Upper lobe of left lung (tissue), 6 donors: ENCODE results near the gene PBX4. TPM values are rescaled to one million over a fixed set of nuclear protein-coding genes. Genes with fewer than 3 reads are reported as not detected.

Experiments used
- ATAC-seq, 2 donors: fragments of 200-7000 bp; cut with Tn5 transposase; one replicate each; pipeline ENCODE4 v1.9.1; 2022; ENCODE audit warnings: mild to moderate bottlenecking in 2 of 2, moderate library complexity in 2 of 2; ENCODE audit not compliant: low FRiP score in 2 of 2
- DNase-seq, 2 donors: peaks; one replicate each; pipeline ENCODE4 v3.0.0-alpha.2; 2019 to 2020
- H3K27ac ChIP-seq, 4 donors: fragments of 200-600 bp; sonication (generic); one replicate each; pipeline ENCODE4 v1.5.1; 2016 to 2019
- H3K27me3 ChIP-seq, 4 donors: fragments of 200-600 bp; sonication (generic); one replicate each; pipeline ENCODE4 v1.5.1; 2017 to 2019
- H3K36me3 ChIP-seq, 4 donors: fragments of 200-600 bp; sonication (generic); one replicate each; pipeline ENCODE4 v1.5.1; 2016 to 2019
- H3K4me1 ChIP-seq, 4 donors: fragments of 200-600 bp; sonication (generic); one replicate each; pipeline ENCODE4 v1.5.1; 2018 to 2019
- H3K4me3 ChIP-seq, 4 donors: fragments of 200-600 bp; sonication (generic); one replicate each; pipeline ENCODE4 v1.5.1; 2017 to 2019; ENCODE audit warnings: mild to moderate bottlenecking in 2 of 4, moderate library complexity in 1 of 4
- H3K9me3 ChIP-seq, 4 donors: fragments of 200-600 bp; sonication (generic); one replicate each; pipeline ENCODE4 v1.5.1; 2018 to 2019
- CTCF ChIP-seq, 6 experiments: fragments of 450-650 bp in 4 of 6; fragments of 200-600 bp in 2 of 6; sonication (generic) in 2 of 6; IDR thresholded peaks; one replicate each; pipeline ENCODE4 v1.5.1; 2016 to 2019; ENCODE audit warnings: antibody characterized with exemption in 6 of 6
- EP300 ChIP-seq, 4 donors: sonication (generic); formaldehyde crosslinking; IDR thresholded peaks; one replicate each; pipeline ENCODE4 v1.5.1; 2017; ENCODE audit warnings: antibody characterized with exemption in 4 of 4, control low read depth in 2 of 4
- POLR2A ChIP-seq, 4 donors: fragments of 450-650 bp; IDR thresholded peaks; one replicate each; pipeline ENCODE4 v1.5.1; 2016 to 2017; ENCODE audit warnings: antibody characterized with exemption in 4 of 4, mild to moderate bottlenecking in 2 of 4
- POLR2AphosphoS5 ChIP-seq, 2 donors: sonication (generic); formaldehyde crosslinking; IDR thresholded peaks; one replicate each; pipeline ENCODE4 v1.5.1; 2017; ENCODE audit warnings: antibody characterized with exemption in 2 of 2
- WGBS, 2 donors: methylation state at CpG; one replicate each; pipeline ENCODE4 v1.1.5; 2017 to 2018; 5-methylcytosine and 5-hydroxymethylcytosine counted together
- total RNA-seq, 6 donors: library from RNA; depleted of rRNA in 4 of 6; stranded (reverse); fragments of >200 nt in 4 of 6; gene quantifications; one replicate each; pipeline versions ENCODE4 v1.1.0 to v1.2.1, GENCODE V29; 2016 to 2021
- donor health status: DM: no; HTN: no; CAD: no; lungs with moderate emphysema.
- donor health status: DM: no; HTN: yes; CAD: no; lungs with severe emphysema.

The PBX4 gene
- total RNA-seq, 6 donors from 2014 or later, result 2.0 to 30.4 (median 5.8) TPM

DNA sequence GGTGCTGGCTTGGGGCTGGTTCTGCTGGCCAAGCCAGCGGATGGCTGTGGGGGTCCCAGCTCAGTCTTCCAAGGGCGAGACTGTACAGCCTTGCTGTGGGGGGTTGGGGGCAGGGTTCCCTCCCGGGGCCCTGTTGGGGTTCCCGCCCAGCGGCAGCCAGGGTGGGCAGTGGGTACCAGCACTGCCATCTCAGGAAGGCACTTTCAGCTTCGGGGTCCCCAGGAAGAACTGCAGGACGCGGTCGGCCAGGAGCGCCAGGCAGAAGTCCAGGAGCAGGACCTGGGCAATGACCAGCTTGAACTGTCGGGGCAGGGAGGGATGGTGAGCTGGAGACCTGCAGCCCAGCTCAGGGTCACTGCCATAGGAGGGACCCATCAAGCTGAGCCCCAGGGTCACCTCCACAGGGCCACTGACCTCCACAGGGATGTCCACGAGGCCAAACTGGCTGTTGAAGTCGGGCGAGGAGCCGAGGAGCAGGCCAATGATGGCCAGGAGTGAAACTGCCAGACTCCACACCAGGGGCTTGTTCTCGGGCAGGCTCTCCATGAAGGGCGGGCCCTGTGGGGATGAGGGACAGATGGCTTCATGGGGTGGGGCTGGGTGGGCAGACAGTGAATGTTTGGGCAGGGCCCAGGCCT lies 26.9 kb upstream of the PBX4 start:
- WGBS, 2 donors, result 89 to 92% methylated on average over 11 to 15 of the region's 17 CpGs
- TF ChIP-seq POLR2AphosphoS5 (IDR thresholded peaks at IDR 0.05) (no peak), EP300 (IDR thresholded peaks at IDR 0.05) (no peak), CTCF (IDR thresholded peaks at IDR 0.05) (no peak), POLR2A (IDR thresholded peaks at IDR 0.05) (no peak)
- Histone ChIP-seq H3K4me3 (no peak overlapping the region), H3K27me3 (no peaks in the 10 kb centered on the region), H3K9me3 (no peaks in the 10 kb centered on the region), H3K4me1 (peaks cover 8 to 24% (median 11%) of the 10 kb centered on the region in 4 donors), H3K27ac (no peak overlapping the region), H3K36me3 (peaks cover 21 to 57% (median 50%) of the 10 kb centered on the region in 4 donors)
- DNase-seq (peak in 1 of 2 donors; percentile 65), ATAC-seq (no peak)

DNA sequence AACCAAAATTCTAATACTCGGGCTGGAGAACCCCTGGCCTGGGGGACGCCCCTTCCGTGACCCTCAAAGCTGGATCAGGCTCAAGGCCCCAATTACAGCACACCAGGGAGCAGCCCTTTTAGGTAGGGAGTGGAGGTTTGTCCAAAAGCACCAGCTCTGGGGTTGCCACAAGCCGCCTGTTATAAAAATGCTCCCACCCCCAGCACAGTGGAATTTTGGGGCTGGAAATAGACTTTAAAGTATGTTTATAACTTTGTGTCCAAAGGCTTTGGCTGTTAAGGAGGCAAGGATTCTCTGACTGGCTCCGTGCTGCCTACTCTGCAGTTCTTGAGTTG lies 25.5 kb upstream of the PBX4 start:
- Histone ChIP-seq H3K27me3 (no peaks in the 10 kb centered on the region), H3K4me3 (peak overlapping the region in 3 of 4 donors; percentile 79 to 99 (median 83)), H3K36me3 (peaks cover 21 to 54% (median 40%) of the 10 kb centered on the region in 4 donors), H3K4me1 (peaks cover 8 to 24% (median 11%) of the 10 kb centered on the region in 4 donors), H3K9me3 (no peaks in the 10 kb centered on the region), H3K27ac (peak overlapping the region; percentile 83 to 93 (median 91))
- ATAC-seq (no peak), DNase-seq (no peak)
- TF ChIP-seq POLR2A (IDR thresholded peaks at IDR 0.05) (no peak), EP300 (IDR thresholded peaks at IDR 0.05) (no peak), CTCF (IDR thresholded peaks at IDR 0.05) (no peak), POLR2AphosphoS5 (IDR thresholded peaks at IDR 0.05) (no peak)
- WGBS, 2 donors, result 10 to 28% methylated on average over 1 to 5 of the region's 5 CpGs

DNA sequence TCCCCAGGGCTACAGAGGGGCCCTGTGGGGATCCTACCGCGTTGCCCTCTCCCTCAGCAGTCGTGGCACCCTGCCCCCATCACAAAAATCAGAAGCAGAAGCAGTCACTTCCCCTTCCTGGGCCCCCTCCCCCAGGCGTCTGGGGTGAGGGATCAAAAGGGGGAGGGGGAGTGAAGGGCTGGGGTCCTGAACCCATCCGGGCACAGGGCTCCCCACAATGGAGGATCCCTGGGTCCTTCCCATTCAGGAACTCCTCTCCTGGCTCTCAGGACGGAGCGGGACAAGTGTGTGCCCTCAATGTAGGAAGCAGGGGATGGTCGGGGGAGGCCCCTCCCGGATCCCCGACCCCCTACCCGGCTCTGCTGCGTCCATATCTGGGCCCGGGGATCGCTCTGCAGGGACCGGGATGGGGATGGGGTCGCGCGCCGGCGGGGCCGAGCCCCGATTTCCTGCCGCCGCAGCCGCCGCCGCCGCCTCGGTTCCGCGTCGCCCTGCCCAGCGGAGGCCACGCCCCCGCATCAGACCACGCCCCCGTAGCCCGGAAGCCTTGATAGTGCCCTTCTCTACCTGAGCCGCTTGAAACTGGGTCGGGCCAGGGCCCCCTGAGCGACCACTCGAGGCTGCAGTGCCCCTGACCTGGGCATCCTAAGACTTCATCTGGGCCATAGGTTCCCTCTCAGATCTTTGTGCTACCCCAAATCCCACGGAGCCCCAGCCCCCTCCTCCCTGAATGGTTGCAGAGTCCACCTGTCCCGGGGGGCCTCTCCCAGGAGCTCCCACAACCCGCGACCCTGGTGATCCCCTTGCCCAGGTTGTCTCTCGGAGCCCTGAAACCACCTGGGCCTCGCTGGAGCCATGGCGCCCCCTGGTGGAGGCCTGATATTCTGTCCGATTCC lies 24.9 kb upstream of the PBX4 start, which contains the start of gene GMIP:
Gene GMIP, minus strand, starts transcription at position 500 of the 896 bp plus-strand sequence. Its CDS starts 128 bp downstream, at position 372.
- 0% methylated on average over 1 to 21 of the region's 50 CpGs for WGBS, 2 donors
- ATAC-seq, result peak; percentile 80 to 94
- H3K9me3 ChIP-seq, result no peaks in the 10 kb centered on the region
- H3K27ac ChIP-seq, result peak within 1 kb of the TSS; percentile 83 to 93 (median 91)
- peaks cover 21 to 52% (median 40%) of the 10 kb centered on the region in 4 donors for H3K36me3 ChIP-seq
- H3K4me1 ChIP-seq, result peaks cover 8 to 24% (median 11%) of the 10 kb centered on the region in 4 donors
- TF ChIP-seq EP300 (IDR thresholded peaks at IDR 0.05), result no peak
- peak; percentile 78 to 87 (median 84) for TF ChIP-seq CTCF (IDR thresholded peaks at IDR 0.05)
- TF ChIP-seq POLR2AphosphoS5 (IDR thresholded peaks at IDR 0.05), result peak in 1 of 2 donors; percentile 42
- TF ChIP-seq POLR2A (IDR thresholded peaks at IDR 0.05), result peak; percentile 14 to 88 (median 64)
- DNase-seq, result peak; percentile 87 to 98
- no peaks in the 10 kb centered on the region for H3K27me3 ChIP-seq
- H3K4me3 ChIP-seq, result peak within 1 kb of the TSS; percentile 79 to 99 (median 90)

DNA sequence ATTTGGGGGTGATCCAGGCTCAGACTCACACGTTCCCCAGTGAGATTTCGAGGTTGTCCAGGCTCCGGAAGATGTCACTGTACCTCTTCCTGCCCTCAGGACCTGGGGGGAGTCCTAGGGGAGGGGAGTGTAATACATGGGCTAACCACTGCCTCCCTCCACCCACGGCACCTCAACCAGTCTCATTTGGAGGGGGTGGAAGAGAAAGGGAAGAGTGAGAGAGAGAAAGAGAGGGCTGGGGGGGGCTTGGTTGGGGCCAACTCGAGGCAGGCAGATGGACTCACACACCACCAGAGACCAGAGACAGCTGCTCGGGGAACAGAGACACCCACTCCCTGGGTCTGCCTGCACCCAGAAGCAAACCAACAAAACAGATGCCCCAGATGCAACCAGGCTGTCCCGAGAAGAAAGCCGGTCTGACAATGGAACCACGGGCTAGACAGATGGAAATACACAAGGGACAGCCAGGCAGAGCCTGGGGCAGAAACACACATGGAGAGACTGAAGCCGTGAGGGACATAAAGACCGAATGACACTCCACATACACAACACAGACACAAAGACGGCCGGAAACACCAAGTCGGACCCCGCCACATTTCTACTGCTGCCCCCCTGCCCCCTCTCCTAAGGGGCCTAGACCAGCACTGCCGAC lies 24.1 kb upstream of the PBX4 start:
- H3K9me3 ChIP-seq, result no peaks in the 10 kb centered on the region
- no peaks in the 10 kb centered on the region for H3K27me3 ChIP-seq
- peak overlapping the region; percentile 83 to 93 (median 91) for H3K27ac ChIP-seq
- ATAC-seq (peak in 1 of 2 donors; percentile 2), DNase-seq (peak in 1 of 2 donors; percentile 40)
- TF ChIP-seq EP300 (IDR thresholded peaks at IDR 0.05) (no peak), CTCF (IDR thresholded peaks at IDR 0.05) (no peak), POLR2AphosphoS5 (IDR thresholded peaks at IDR 0.05) (no peak), POLR2A (IDR thresholded peaks at IDR 0.05) (no peak)
- peaks cover 8 to 24% (median 11%) of the 10 kb centered on the region in 4 donors for H3K4me1 ChIP-seq
- 18 to 50% methylated on average over 7 to 16 of the region's 16 CpGs for WGBS, 2 donors
- peak overlapping the region; percentile 79 to 99 (median 90) for H3K4me3 ChIP-seq
- H3K36me3 ChIP-seq, result peaks cover 21 to 58% (median 41%) of the 10 kb centered on the region in 4 donors
